ENCODE measurements around the gene NPR1. TPM values are rescaled to one million over a fixed set of nuclear protein-coding genes. Genes with fewer than 3 reads are reported as not detected.
"Not testable (repeated sequence)": the region's sequence is repeated elsewhere in the genome, so short reads cannot be mapped to it uniquely, and the experiment has no call there.

NPR1 gene
- polyA plus RNA-seq, 3 donors, result 14.9 to 176 (median 81.7) TPM

DNA sequence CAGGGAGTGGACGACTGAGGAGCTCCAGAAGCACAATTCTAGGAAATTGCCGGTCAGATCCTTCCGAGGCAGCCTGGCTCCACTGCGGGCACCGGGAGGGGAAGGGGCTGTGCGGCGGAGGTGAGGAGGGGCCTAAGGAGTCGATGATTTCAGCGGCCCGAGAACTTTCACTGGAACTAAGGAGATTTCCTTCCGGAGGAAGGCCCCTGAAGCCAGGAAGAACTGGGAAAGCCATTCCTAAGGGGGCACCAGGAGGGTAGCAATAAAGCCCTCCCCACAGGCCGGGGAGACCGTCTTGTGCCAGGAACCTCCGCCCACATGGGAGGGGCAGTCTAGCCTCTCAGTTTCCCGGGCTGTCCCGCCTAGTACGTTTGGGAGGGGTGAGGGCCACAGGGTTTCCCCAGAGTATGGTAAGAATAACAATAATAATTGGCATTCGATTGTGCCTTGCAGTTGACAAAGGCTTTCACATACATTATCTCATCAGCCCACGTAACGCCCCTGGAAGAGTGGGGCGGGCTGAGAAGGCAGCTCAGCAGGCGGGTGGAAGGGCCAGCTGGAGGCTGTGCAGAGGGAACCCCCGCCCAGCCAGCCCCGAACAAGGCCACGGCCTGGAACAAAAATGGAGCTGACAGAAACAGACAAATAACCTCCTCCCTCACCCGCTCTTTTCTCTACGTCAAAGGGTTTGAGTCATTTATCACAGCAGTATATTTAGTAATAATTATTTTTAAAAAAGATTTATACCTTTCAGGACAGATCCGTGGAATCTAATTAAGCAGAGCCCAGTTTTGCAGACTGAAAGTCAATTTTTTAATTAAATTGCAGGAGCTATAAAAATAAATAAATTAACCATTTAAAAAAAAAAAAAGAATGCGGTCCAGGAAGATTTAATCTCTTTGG lies 19.8 kb downstream of the NPR1 start:
- WGBS, 3 donors, result 11 to 43% (median 17%) methylated on average over 28 to 29 of the region's 29 CpGs
- peak overlapping the region; percentile 93 for H3K27ac ChIP-seq (ENCODE audit: low read depth, low read length)

DNA sequence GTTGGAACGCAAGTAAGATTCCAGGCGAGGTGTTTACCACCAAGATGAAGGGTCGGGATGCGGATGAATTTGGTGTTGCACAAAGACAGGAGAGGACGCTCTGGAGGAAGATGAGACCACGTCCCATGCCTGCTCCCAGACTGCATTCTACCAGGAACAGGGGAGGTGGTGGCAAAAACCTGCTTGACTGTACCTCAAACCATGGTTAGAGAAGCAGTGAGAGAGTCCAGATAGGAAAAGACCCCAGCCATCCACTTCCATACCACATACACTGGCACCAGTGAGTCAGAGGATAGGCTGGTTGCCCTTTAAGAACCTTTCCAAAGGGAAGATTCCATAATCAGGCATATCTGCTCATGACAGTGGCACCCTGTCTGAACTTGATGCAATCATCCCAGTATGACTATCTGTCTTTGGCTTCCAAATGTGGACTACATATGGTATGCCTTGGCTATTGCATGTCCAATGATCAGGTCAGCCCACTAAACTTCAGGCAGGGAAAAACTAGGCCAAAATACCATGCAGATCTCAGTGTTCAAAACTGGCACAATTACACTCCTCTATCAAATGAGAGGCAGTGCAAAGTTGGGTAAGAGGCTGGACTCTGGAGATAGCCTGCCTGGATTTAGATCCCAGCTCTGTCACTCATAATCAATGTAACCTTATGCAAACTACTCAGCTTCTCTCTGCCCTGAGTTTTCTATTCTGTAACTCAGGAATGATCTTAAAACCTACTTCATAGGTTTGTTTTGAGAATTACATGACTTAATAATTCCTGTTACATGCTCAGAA lies 20.6 kb downstream of the NPR1 start:
- 74 to 87% (median 79%) methylated on average over 6 of the region's 6 CpGs for WGBS, 3 donors
- H3K27ac ChIP-seq (ENCODE audit: low read depth, low read length), result no peak overlapping the region

- H3K27ac ChIP-seq (ENCODE audit: low read depth, low read length), result no peak overlapping the region
- WGBS, 3 donors, result 87 to 92% (median 91%) methylated on average over 6 of the region's 6 CpGs
Observed at GRCh38 chr1:153699768-153700167, 21.3 kb downstream of the NPR1 start.

GRCh38 chr1:153705484-153705883 lies 27.0 kb downstream of the NPR1 start:
- 90 to 97% (median 96%) methylated on average over 9 of the region's 9 CpGs for WGBS, 3 donors
- no peak overlapping the region for H3K27ac ChIP-seq (ENCODE audit: low read depth, low read length)

DNA sequence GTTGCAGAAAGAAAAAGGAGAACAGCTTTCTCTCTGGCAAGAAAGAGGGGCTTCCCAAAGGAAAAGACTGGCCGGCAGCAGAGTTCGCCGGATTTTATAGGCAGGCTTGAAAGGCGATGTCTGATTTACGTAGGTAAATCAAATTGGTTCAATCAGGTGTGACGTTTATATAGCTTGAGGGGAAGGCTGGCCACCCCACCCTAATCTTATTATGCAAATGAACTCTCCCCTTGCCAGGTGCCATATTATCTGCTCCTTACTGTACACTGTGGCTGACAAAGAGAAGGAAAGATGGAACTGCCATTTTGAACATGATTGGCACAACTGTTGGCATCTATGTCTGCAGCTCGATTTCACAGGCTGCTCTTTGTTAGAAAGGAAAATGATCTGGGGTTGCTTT lies 32.5 kb downstream of the NPR1 start:
- 54 to 74% (median 63%) methylated on average over 7 of the region's 7 CpGs for WGBS, 3 donors

GRCh38 chr1:153716211-153716610 lies 37.7 kb downstream of the NPR1 start:
- H3K27ac ChIP-seq (ENCODE audit: low read depth, low read length), result not testable (repeated sequence)
- 82 to 92% (median 90%) methylated on average over 5 of the region's 5 CpGs for WGBS, 3 donors

More for the DNA sequence above, 32.5 kb downstream of the NPR1 start:
- no peak overlapping the region for H3K27ac ChIP-seq (ENCODE audit: low read depth, low read length)

DNA sequence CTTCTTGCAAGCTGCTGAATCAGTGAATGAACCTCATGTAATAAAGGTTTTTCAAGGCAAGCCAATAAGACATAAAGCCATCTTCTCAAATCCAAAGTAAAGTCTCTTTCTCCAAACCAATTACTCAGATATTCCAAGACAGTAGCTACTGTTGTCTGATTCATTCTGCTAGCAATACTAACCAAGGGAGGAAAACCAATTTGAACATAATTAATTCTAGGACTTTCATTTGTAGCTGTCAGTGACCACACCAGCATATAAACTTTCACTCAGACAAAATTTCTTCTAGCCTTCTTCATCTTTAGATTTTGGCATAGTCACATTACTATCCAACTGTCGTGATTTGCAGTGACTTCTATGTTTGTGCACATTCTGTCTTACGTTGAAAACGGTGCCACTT lies 38.8 kb downstream of the NPR1 start:
- no peak overlapping the region for H3K27ac ChIP-seq (ENCODE audit: low read depth, low read length)
- 84 to 89% (median 87%) methylated on average over 3 of the region's 3 CpGs for WGBS, 3 donors

GRCh38 chr1:153723687-153724086 lies 45.2 kb downstream of the NPR1 start:
- H3K27ac ChIP-seq (ENCODE audit: low read depth, low read length), result no peak overlapping the region
- 88 to 98% (median 93%) methylated on average over 3 of the region's 3 CpGs for WGBS, 3 donors

- not testable (repeated sequence) for H3K27ac ChIP-seq (ENCODE audit: low read depth, low read length)
- 85 to 92% (median 87%) methylated on average over 4 of the region's 4 CpGs for WGBS, 3 donors
Observed at GRCh38 chr1:153724634-153725033, 46.1 kb downstream of the NPR1 start.

GRCh38 chr1:153727463-153728304 lies 49.2 kb downstream of the NPR1 start, which contains the start of gene INTS3:
INTS3 (plus strand) TSS chr1:153728050; CDS start chr1:153728635, 585 bp downstream.
- WGBS, 3 donors, result 0 to 1% (median 1%) methylated on average over 41 to 49 of the region's 49 CpGs
- H3K27ac ChIP-seq (ENCODE audit: low read depth, low read length), result peak within 1 kb of the TSS; percentile 94

DNA sequence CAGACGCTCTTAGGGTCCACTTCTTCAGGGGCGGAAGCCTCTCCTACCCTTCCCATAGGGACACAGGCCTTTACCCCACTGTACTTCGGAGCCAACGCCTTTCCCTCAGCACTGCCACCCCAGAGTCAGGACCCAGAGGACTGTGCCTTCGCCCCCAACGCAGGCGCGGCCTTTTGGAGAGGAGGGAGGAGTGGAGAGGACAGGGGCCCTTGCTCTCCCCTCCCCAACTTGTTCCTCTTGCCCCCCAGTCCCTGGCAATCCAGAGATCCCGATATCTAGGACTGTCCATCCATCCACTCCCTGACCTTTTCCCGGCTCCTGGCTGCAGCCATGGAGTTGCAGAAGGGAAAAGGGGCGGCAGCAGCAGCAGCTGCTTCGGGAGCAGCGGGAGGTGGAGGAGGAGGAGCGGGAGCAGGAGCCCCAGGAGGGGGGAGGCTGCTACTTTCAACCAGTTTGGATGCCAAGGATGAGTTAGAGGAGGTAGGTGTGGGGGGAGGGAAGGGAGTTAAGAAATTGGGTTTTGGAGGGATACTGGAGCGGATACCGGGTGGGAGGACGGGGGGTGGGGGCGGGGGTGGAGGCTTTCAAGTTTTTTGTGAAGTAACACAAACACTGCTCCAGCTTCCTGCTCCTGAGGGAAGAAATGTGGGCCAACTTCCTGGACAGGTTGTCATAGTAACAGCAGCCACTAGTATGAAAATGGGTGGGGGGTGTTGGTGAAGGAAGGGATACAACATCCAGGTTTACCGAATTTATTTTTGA lies 50.0 kb downstream of the NPR1 start:
- H3K27ac ChIP-seq (ENCODE audit: low read depth, low read length), result peak overlapping the region; percentile 94
- 0 to 1% (median 1%) methylated on average over 17 to 19 of the region's 19 CpGs for WGBS, 3 donors

DNA sequence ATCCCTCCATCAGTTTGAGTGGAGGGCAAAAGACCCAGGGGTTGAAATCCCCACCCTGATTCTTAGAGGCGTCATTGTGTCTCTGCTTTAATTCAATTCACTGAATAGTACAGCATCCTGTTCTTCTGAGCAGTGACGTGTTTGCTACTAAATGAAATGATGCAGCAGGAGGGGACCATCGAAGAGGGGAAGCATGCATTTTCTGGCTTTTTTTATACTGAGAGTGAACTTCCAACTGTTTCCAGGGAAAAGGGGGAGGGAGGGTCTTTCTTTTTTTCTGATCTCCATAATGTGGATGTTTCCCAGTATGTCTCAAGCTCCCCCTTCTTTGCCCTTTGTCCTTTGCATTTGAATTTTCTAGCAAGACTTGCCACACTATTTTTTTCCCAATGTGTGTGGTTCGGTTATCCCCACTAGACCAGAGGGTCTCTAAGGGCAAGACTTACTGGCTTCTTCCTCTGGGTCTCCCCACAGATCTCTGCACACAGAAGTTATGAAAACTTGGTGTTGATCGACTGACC lies 52.0 kb downstream of the NPR1 start:
- H3K27ac ChIP-seq (ENCODE audit: low read depth, low read length), result no peak overlapping the region
- WGBS, 3 donors, result 50 to 54% (median 51%) methylated on average over 5 of the region's 5 CpGs

- WGBS, 3 donors, result 35 to 53% (median 38%) methylated on average over 1 of the region's 1 CpG
- H3K27ac ChIP-seq (ENCODE audit: low read depth, low read length), result no peak overlapping the region
Observed at GRCh38 chr1:153733970-153734369, 55.5 kb downstream of the NPR1 start.

GRCh38 chr1:153734396-153735089 lies 56.1 kb downstream of the NPR1 start:
- 62 to 86% (median 66%) methylated on average over 3 of the region's 3 CpGs for WGBS, 3 donors
- peak overlapping the region; percentile 29 for H3K27ac ChIP-seq (ENCODE audit: low read depth, low read length)

DNA sequence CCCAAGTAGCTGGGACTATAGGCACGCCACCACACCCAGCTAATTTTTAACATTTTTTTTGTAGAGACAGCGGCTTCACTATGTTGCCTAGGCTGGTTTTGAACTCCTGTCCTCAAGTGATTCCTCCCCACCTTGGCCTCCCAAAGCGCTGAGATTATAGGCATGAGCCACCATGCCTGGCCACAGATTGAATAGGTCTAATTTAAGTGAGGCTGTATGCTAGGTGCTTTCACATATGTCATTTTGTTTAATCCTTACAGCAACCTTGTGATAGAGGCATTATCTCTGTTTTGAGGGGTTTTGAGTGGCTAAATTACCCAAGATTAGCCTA lies 56.6 kb downstream of the NPR1 start:
- WGBS, 3 donors, result 95 to 96% (median 96%) methylated on average over 3 of the region's 3 CpGs
- no peak overlapping the region for H3K27ac ChIP-seq (ENCODE audit: low read depth, low read length)

DNA sequence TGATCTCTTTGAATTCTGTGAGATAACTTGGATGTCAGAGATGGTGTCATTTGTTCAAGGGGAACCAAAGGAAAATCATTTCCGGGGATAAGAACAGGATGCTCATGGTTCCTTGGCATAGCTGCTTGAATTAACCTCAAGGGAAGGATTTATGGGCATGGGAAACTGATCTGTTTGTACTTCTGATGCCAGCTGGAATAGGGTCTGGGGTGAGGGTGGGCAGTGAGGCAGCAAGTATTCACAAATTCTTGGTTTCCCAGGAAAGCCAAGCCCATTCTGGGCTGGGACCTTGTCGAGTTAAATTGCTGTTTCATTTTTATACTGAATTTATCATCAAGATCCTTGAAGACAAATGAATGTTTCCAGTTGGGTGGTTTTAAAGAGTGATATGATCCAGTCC lies 63.5 kb downstream of the NPR1 start:
- WGBS, 3 donors, result 37 to 62% (median 61%) methylated on average over 2 of the region's 2 CpGs
- no peak overlapping the region for H3K27ac ChIP-seq (ENCODE audit: low read depth, low read length)
